ENCODE data around the gene DMRT1.

DNA sequence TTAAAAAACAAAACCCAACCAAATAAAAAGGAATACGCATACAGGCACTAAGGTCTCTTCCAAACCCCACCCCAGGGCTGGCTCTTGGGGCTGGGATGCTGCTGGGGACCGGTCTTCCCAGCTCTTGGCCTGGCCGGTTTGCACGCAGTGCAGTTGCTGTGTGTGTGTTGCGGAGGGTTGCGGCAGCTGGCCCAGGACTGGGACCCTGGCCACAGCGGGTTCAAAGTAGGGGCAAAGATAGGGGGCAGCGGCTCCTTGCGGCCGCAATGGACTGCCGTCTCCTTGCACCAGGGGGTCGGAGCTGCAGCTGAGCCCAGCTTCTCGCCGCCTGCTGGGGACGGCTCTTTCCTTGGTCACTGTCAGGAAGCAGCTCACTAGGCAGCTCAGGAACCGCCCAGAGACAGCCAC lies 140.0 kb downstream of the DMRT1 start:
- TF ChIP-seq ZFP3 (CRISPR knock-in tag; IDR thresholded peaks at IDR 0.05) (no peak), ZNF70 (CRISPR knock-in tag; IDR thresholded peaks at IDR 0.05) (no peak), TCF4 (CRISPR knock-in tag; IDR thresholded peaks at IDR 0.05; ENCODE audit: borderline replicate concordance) (no peak), ZFP30 (CRISPR knock-in tag; IDR thresholded peaks at IDR 0.05) (no peak), ZC3H10 (CRISPR knock-in tag; IDR thresholded peaks at IDR 0.05) (no peak), ESRRG (CRISPR knock-in tag; IDR thresholded peaks at IDR 0.05) (no peak)
- TF ChIP-seq, protein P1, sequence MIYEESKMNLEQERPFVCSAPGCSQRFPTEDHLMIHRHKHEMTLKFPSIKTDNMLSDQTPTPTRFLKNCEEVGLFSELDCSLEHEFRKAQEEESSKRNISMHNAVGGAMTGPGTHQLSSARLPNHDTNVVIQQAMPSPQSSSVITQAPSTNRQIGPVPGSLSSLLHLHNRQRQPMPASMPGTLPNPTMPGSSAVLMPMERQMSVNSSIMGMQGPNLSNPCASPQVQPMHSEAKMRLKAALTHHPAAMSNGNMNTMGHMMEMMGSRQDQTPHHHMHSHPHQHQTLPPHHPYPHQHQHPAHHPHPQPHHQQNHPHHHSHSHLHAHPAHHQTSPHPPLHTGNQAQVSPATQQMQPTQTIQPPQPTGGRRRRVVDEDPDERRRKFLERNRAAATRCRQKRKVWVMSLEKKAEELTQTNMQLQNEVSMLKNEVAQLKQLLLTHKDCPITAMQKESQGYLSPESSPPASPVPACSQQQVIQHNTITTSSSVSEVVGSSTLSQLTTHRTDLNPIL (CRISPR knock-in tag; IDR thresholded peaks at IDR 0.05; ENCODE audit: low read depth), result no peak
- TF ChIP-seq, protein P2, sequence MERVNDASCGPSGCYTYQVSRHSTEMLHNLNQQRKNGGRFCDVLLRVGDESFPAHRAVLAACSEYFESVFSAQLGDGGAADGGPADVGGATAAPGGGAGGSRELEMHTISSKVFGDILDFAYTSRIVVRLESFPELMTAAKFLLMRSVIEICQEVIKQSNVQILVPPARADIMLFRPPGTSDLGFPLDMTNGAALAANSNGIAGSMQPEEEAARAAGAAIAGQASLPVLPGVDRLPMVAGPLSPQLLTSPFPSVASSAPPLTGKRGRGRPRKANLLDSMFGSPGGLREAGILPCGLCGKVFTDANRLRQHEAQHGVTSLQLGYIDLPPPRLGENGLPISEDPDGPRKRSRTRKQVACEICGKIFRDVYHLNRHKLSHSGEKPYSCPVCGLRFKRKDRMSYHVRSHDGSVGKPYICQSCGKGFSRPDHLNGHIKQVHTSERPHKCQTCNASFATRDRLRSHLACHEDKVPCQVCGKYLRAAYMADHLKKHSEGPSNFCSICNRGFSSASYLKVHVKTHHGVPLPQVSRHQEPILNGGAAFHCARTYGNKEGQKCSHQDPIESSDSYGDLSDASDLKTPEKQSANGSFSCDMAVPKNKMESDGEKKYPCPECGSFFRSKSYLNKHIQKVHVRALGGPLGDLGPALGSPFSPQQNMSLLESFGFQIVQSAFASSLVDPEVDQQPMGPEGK (CRISPR knock-in tag; IDR thresholded peaks at IDR 0.05; ENCODE audit: borderline replicate concordance), result no peak
- TF ChIP-seq, protein P3, sequence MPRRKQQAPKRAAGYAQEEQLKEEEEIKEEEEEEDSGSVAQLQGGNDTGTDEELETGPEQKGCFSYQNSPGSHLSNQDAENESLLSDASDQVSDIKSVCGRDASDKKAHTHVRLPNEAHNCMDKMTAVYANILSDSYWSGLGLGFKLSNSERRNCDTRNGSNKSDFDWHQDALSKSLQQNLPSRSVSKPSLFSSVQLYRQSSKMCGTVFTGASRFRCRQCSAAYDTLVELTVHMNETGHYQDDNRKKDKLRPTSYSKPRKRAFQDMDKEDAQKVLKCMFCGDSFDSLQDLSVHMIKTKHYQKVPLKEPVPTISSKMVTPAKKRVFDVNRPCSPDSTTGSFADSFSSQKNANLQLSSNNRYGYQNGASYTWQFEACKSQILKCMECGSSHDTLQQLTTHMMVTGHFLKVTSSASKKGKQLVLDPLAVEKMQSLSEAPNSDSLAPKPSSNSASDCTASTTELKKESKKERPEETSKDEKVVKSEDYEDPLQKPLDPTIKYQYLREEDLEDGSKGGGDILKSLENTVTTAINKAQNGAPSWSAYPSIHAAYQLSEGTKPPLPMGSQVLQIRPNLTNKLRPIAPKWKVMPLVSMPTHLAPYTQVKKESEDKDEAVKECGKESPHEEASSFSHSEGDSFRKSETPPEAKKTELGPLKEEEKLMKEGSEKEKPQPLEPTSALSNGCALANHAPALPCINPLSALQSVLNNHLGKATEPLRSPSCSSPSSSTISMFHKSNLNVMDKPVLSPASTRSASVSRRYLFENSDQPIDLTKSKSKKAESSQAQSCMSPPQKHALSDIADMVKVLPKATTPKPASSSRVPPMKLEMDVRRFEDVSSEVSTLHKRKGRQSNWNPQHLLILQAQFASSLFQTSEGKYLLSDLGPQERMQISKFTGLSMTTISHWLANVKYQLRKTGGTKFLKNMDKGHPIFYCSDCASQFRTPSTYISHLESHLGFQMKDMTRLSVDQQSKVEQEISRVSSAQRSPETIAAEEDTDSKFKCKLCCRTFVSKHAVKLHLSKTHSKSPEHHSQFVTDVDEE (CRISPR knock-in tag; IDR thresholded peaks at IDR 0.05), result no peak
